Stimulated activated CD4-positive, alpha-beta T cell treated with anti-CD3 and anti-CD28 coated beads, Interleukin-15, amount 100 ng/mL, for 24 hours (primary cell): ENCODE measurements around the gene BTD.

ENCODE experiments used
- DNase-seq: peaks from one replicate; pipeline ENCODE4 v3.0.0-alpha.2; 2020

BTD gene

GRCh38 chr3:15637131-15637951 is 35.8 kb downstream of the BTD start:
- DNase-seq: peak; percentile 20

- DNase-seq: no peak
Measured at GRCh38 chr3:15638193-15638890, 36.8 kb downstream of the BTD start.

GRCh38 chr3:15638891-15639262 is 37.3 kb downstream of the BTD start:
- DNase-seq: no peak

- DNase-seq: no peak
Measured at GRCh38 chr3:15645246-15645645, 43.7 kb downstream of the BTD start.

- DNase-seq: no peak
Measured at GRCh38 chr3:15645740-15646501, 44.4 kb downstream of the BTD start.

GRCh38 chr3:15646851-15647511 is 45.4 kb downstream of the BTD start:
- no peak for DNase-seq

GRCh38 chr3:15647611-15648167 is 46.1 kb downstream of the BTD start:
- peak; percentile 75 for DNase-seq

- no peak for DNase-seq
Measured at GRCh38 chr3:15649341-15649740, 47.8 kb downstream of the BTD start.

GRCh38 chr3:15649858-15650257 is 48.3 kb downstream of the BTD start:
- no peak for DNase-seq

- no peak for DNase-seq
Measured at GRCh38 chr3:15651396-15651795, 49.9 kb downstream of the BTD start.

GRCh38 chr3:15653321-15653720 is 51.8 kb downstream of the BTD start:
- DNase-seq: no peak

GRCh38 chr3:15654127-15654526 is 52.6 kb downstream of the BTD start:
- DNase-seq: no peak

GRCh38 chr3:15654891-15655290 is 53.3 kb downstream of the BTD start:
- DNase-seq: no peak

- DNase-seq: no peak
Measured at GRCh38 chr3:15656342-15656741, 54.8 kb downstream of the BTD start.

- no peak for DNase-seq
Measured at GRCh38 chr3:15657016-15657415, 55.5 kb downstream of the BTD start.

GRCh38 chr3:15659254-15659975 is 57.9 kb downstream of the BTD start:
- DNase-seq: no peak

GRCh38 chr3:15660055-15660935 is 58.8 kb downstream of the BTD start:
- DNase-seq: no peak

- no peak for DNase-seq
Measured at GRCh38 chr3:15664144-15664543, 62.6 kb downstream of the BTD start.

GRCh38 chr3:15665510-15666150 is 64.1 kb downstream of the BTD start:
- no peak for DNase-seq

- no peak for DNase-seq
Measured at GRCh38 chr3:15666277-15666676, 64.7 kb downstream of the BTD start.

GRCh38 chr3:15667484-15667883 is 65.9 kb downstream of the BTD start:
- peak; percentile 22 for DNase-seq
